HepG2 (cell line): ENCODE measurements around the gene DNAJB11. TPM values are rescaled to one million over a fixed set of nuclear protein-coding genes. Genes with fewer than 3 reads are reported as not detected.
A peak's percentile ranks its signal among the peaks of the same experiment; 100 is the strongest.

Experiments used
- ARID3A ChIP-seq: IDR thresholded peaks from 2 replicates; pipeline ENCODE4 v1.6.1; 2012; ENCODE audit warnings: low read depth, low read length, improper control_type of control experiment
- ARID4A ChIP-seq: sonication (generic); formaldehyde crosslinking; IDR thresholded peaks from 2 replicates; pipeline ENCODE4 v1.5.0; 2020; ENCODE audit warnings: mild to moderate bottlenecking, missing genetic modification reagents, borderline replicate concordance
- ARNT ChIP-seq: fragments of 450-650 bp; IDR thresholded peaks from 2 replicates; pipeline ENCODE4 v1.6.1; 2017
- ATAD3A ChIP-seq: sonication (generic); formaldehyde crosslinking; IDR thresholded peaks from 2 replicates; pipeline ENCODE4 v1.4.0; 2020; ENCODE audit warnings: missing genetic modification reagents
- CHD4 ChIP-seq: fragments of 200-600 bp; sonication (generic); IDR thresholded peaks from 2 replicates; pipeline ENCODE4 v1.7.0; 2017; ENCODE audit warnings: mild to moderate bottlenecking, low read length, borderline replicate concordance
- HOXA3 ChIP-seq: sonication (generic); formaldehyde crosslinking; IDR thresholded peaks from 2 replicates; pipeline ENCODE4 v1.5.0; 2020; ENCODE audit warnings: missing genetic modification reagents
- JARID2 ChIP-seq: sonication (generic); formaldehyde crosslinking; IDR thresholded peaks from 2 replicates; pipeline ENCODE4 v1.8.1; 2023; ENCODE audit warnings: missing genetic modification reagents, inconsistent platforms; ENCODE audit not compliant: insufficient replicate concordance
- LCORL ChIP-seq, 2 experiments: fragments of 450-650 bp in 1 of 2; sonication (generic) in 1 of 2; formaldehyde crosslinking in 1 of 2; IDR thresholded peaks; 2 replicates each; pipeline versions ENCODE4 v1.5.0 to v1.6.1; 2017 to 2020; ENCODE audit warnings: antibody characterized with exemption in 1 of 2, missing genetic modification reagents in 1 of 2
- MAF1 ChIP-seq: sonication (generic); formaldehyde crosslinking; IDR thresholded peaks from 2 replicates; pipeline ENCODE4 v1.5.0; 2020; ENCODE audit warnings: missing genetic modification reagents, borderline replicate concordance
- MIXL1 ChIP-seq: IDR thresholded peaks from 2 replicates; pipeline ENCODE4 v1.6.1; 2016
- NFE2 ChIP-seq: sonication (generic); formaldehyde crosslinking; IDR thresholded peaks from 2 replicates; pipeline ENCODE4 v1.4.0; 2020; ENCODE audit warnings: missing genetic modification reagents
- RFXANK ChIP-seq: IDR thresholded peaks from 2 replicates; pipeline ENCODE4 v1.6.1; 2016
- SNAI1 ChIP-seq: sonication (generic); formaldehyde crosslinking; IDR thresholded peaks from 2 replicates; pipeline ENCODE4 v1.5.0; 2020; ENCODE audit warnings: mild to moderate bottlenecking, missing genetic modification reagents, borderline replicate concordance
- SNAPC5 ChIP-seq: sonication (generic); formaldehyde crosslinking; IDR thresholded peaks from 2 replicates; pipeline ENCODE4 v1.8.1; 2023; ENCODE audit warnings: mild to moderate bottlenecking, missing genetic modification reagents, borderline replicate concordance
- STAT6 ChIP-seq: sonication (generic); formaldehyde crosslinking; IDR thresholded peaks from 2 replicates; pipeline ENCODE4 v1.4.0; 2020; ENCODE audit warnings: missing genetic modification reagents, mild to moderate bottlenecking, borderline replicate concordance
- TEF ChIP-seq: sonication (generic); formaldehyde crosslinking; IDR thresholded peaks from 2 replicates; pipeline ENCODE4 v1.5.0; 2020; ENCODE audit warnings: missing genetic modification reagents
- ZBTB39 ChIP-seq: sonication (generic); formaldehyde crosslinking; IDR thresholded peaks from 2 replicates; pipeline ENCODE4 v1.5.0; 2020; ENCODE audit warnings: missing genetic modification reagents
- ZNF496 ChIP-seq: sonication (generic); formaldehyde crosslinking; IDR thresholded peaks from 2 replicates; pipeline ENCODE4 v1.8.1; 2023; ENCODE audit warnings: mild to moderate bottlenecking, moderate library complexity, missing genetic modification reagents; ENCODE audit not compliant: insufficient replicate concordance
- ZNF782 ChIP-seq: sonication (generic); formaldehyde crosslinking; IDR thresholded peaks from 2 replicates; pipeline ENCODE4 v1.4.0; 2020; ENCODE audit warnings: missing genetic modification reagents, mild to moderate bottlenecking, borderline replicate concordance
- polyA plus RNA-seq, 8 experiments: library from polyadenylated mRNA; depleted of rRNA in 3 of 8; stranded (reverse) in 7 of 8; unstranded in 1 of 8; fragments of >200 nt; fragmentation: Illumina TruSeq in 4 of 8; extraction: Trizol in 4 of 8; gene quantifications; 2 replicates each; pipeline versions ENCODE4 v1.2.1 to v1.2.3, GENCODE V29; 2011 to 2016; ENCODE audit warnings: low read depth in 4 of 8, missing spikeins in 1 of 8, mixed read lengths in 1 of 8; ENCODE audit not compliant: insufficient read depth in 1 of 8
- total RNA-seq, 5 experiments: library from RNA; depleted of rRNA; stranded (reverse); fragments of >200 nt; fragmentation: Illumina TruSeq; extraction: Trizol; gene quantifications; 2 replicates each; pipeline ENCODE4 v1.2.3, GENCODE V29; 2016; ENCODE audit warnings: low read depth in 1 of 5

The DNAJB11 gene
- total and polyA plus RNA-seq, 2 of the 13 experiments (the other 11 are each of a cell fraction or from before 2014, with no cell fraction given), result 41.0 to 132 TPM

- no peak for TF ChIP-seq TEF (CRISPR knock-in tag)
- no peak for TF ChIP-seq ARNT
- no peak for TF ChIP-seq MIXL1
- no peak for TF ChIP-seq SNAI1
- no peak for TF ChIP-seq ATAD3A
- TF ChIP-seq STAT6, result no peak
- TF ChIP-seq CHD4, result no peak
- no peak for TF ChIP-seq ARID3A
- TF ChIP-seq ARID4A (CRISPR knock-in tag), result peak; percentile 33; the same call in 1 of the 2 replicates
- TF ChIP-seq JARID2 (CRISPR knock-in tag), result no peak
- TF ChIP-seq NFE2 (CRISPR knock-in tag), result no peak
- TF ChIP-seq MAF1 (CRISPR knock-in tag), result no peak
- no peak for TF ChIP-seq ZNF496 (CRISPR knock-in tag)
- TF ChIP-seq HOXA3 (CRISPR knock-in tag), result peak; percentile 65
- TF ChIP-seq RFXANK (CRISPR knock-in tag), result no peak
- TF ChIP-seq SNAPC5, result no peak
- TF ChIP-seq ZNF782 (CRISPR knock-in tag), result no peak
- no peak for TF ChIP-seq ZBTB39 (CRISPR knock-in tag)
- TF ChIP-seq LCORL (IDR thresholded peaks at IDR 0.05), result no peak
- no peak for TF ChIP-seq LCORL (CRISPR knock-in tag; IDR thresholded peaks at IDR 0.05)
These were observed 24.1 kb downstream of the DNAJB11 start (continued) for GRCh38 chr3:186594591-186595113.
